ENCODE measurements around the gene RBM15.

DNA sequence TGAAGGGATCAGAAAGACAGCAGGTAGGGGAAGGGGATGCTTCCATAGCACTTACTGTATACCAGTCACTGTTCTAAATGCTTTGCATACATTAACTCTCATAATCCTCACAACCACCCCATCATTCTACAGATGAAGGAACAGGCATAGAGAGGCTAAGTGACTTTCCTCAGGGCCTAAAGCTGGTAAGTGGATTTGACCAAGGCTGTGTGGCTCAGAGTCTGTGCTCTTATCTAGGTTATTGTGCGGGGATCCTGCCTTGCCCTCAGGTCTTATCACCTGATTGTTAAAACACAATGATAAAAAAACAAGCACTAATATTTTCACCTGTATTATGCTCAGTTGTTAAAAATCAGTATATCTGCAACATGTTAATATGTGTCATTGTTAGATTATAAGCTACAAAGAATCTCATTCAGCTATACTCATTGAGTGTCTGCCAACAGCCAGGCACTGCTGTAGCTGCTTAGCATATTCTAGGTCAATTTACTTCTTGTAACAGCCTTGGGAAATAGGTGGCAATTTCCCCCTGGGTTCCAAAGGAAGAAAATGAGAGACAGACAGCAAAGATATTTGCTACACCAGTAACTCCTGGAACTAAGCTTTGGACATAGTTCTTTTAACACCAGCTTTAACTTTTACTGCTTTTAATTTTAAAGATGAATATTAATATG lies 38.6 kb upstream of the RBM15 start:
- TF ChIP-seq, protein P1, sequence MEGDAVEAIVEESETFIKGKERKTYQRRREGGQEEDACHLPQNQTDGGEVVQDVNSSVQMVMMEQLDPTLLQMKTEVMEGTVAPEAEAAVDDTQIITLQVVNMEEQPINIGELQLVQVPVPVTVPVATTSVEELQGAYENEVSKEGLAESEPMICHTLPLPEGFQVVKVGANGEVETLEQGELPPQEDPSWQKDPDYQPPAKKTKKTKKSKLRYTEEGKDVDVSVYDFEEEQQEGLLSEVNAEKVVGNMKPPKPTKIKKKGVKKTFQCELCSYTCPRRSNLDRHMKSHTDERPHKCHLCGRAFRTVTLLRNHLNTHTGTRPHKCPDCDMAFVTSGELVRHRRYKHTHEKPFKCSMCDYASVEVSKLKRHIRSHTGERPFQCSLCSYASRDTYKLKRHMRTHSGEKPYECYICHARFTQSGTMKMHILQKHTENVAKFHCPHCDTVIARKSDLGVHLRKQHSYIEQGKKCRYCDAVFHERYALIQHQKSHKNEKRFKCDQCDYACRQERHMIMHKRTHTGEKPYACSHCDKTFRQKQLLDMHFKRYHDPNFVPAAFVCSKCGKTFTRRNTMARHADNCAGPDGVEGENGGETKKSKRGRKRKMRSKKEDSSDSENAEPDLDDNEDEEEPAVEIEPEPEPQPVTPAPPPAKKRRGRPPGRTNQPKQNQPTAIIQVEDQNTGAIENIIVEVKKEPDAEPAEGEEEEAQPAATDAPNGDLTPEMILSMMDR (IDR thresholded peaks at IDR 0.05; ENCODE audit: insufficient read depth, low read depth, low read length), result no peak
- no peak for TF ChIP-seq EZH2 (IDR thresholded peaks at IDR 0.05; ENCODE audit: insufficient read depth, low read length)
